Fibroblast of pulmonary artery (primary cell): ENCODE measurements around the gene DPYD.
"Not testable (repeated sequence)": the region's sequence is repeated elsewhere in the genome, so short reads cannot be mapped to it uniquely, and the experiment has no call there.

Source experiments
- DNase-seq: peaks from one replicate; pipeline ENCODE4 v3.0.0-alpha.2; 2010; ENCODE audit warnings: low read depth
- H3K4me3 ChIP-seq: replicated peaks from 2 replicates; pipeline ENCODE4 v1.5.1; 2011; ENCODE audit warnings: low read depth, mild to moderate bottlenecking, control low read depth, low read length, moderate library complexity
- TF ChIP-seq, protein P1 (sequence below): IDR thresholded peaks from 2 replicates; pipeline ENCODE4 v1.5.1; 2011; ENCODE audit warnings: mild to moderate bottlenecking, control low read depth, low read length, inconsistent platforms; ENCODE audit errors: missing control alignments

DPYD gene

DNA sequence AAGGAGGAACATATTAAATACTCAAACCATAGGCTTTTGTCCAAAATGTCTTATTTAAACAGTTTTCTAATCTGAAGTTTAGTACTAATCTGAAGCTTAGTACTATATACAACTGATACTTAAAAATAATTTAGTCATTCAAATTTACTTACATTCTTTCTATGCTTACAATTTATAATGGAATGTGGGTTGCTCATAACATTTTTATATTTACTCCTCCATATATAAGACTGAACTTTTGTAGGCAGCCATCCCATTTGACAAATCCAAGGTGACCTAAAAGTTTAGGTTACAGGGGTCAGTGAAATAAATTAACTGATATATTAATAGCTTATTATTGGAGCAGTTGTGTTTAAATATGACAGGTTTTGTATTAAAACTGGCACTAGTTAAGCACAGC lies 570.6 kb downstream of the DPYD start:
- no peak overlapping the region for H3K4me3 ChIP-seq
- DNase-seq = no peak
- TF ChIP-seq, protein P1, sequence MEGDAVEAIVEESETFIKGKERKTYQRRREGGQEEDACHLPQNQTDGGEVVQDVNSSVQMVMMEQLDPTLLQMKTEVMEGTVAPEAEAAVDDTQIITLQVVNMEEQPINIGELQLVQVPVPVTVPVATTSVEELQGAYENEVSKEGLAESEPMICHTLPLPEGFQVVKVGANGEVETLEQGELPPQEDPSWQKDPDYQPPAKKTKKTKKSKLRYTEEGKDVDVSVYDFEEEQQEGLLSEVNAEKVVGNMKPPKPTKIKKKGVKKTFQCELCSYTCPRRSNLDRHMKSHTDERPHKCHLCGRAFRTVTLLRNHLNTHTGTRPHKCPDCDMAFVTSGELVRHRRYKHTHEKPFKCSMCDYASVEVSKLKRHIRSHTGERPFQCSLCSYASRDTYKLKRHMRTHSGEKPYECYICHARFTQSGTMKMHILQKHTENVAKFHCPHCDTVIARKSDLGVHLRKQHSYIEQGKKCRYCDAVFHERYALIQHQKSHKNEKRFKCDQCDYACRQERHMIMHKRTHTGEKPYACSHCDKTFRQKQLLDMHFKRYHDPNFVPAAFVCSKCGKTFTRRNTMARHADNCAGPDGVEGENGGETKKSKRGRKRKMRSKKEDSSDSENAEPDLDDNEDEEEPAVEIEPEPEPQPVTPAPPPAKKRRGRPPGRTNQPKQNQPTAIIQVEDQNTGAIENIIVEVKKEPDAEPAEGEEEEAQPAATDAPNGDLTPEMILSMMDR = no peak

DNA sequence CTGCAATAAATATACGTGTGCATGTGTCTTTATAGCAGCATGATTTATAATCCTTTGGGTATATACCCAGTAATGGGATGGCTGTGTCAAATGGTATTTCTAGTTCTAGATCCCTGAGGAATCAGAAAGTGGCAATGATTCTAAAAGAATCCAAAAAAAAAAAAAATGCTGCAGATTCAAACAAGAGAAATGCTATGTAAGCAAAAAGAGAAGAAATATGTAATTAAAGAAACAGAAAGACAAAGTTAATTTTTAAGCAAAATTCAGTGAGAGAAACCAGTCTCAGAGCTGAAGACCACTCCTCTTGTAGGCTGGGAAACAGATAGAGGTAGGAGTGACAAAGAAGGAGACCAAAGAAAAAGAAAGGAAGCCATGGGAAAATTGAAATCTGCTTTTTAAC lies 571.0 kb downstream of the DPYD start:
- not testable (repeated sequence) for H3K4me3 ChIP-seq, DNase-seq

DNA sequence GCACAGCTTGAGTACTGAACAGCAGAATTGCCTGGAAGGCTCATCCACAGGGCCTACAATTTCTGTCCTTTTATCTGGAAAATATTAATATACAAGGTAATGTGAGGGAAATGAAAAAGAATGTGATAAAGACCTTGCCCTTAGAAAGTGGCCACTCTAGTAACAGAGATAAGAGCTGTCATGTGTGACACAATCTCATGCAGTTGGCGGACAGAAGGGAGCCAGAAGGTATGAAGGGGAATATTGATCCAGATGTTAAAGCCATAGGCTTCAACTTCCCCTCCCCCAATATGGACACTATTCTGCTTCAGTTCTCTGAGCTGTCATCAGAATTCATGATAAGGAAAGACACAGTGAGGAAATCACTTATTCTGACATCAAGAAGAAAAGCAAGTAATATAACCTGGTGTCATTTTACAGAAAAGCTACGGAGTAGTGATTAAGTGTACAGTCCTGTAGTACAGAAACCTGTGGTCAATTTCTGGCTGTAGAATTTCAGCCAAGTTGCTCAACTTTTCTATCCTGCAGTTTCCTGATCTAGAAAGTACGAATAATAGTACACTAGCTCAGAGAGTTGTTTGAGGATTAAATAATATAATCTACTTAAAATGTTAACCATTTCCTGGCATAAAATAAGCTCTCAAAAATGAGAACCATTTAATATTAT lies 572.1 kb downstream of the DPYD start:
- no peak overlapping the region for H3K4me3 ChIP-seq
- DNase-seq = peak; percentile 74
- TF ChIP-seq, protein P1 = no peak

DNA sequence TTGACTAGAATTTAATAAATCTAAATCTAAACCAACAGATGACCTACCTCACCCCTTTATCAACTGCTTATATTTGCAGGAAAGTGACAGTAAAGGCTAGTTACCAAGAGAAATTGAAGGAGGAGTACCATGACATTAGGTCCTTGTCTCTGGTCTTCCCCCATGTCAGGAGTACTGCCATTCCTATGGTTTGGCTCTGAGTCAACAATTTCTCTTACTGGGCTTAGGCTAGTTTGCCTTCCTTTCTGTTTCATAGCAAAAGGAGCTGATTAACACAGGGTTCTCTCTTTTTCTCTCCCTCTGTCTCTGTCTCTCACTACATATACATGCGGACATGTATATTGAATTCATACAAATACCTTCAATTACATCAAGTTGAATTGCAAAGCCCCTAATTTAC lies 579.9 kb downstream of the DPYD start:
- TF ChIP-seq, protein P1 = no peak

DNA sequence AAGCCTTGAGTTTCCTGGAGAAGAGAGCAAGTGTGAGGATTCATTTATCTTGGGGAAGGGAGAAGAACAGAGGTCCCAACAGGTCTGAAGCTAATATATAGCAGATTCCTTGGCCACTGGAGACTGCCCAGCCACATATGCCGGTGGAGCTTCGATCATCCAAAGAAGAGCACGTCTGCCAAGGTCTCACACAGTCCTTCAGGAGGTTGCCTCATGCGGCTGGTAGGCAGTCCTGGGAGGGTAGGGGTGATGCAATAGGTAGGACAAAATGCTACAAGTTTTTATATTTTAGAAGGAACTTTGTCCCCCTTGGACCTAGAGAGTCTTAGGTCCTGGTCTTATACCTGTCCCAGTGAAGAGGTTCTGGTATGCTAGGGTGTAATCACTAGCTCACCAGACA lies 582.5 kb downstream of the DPYD start:
- H3K4me3 ChIP-seq = no peak overlapping the region
- TF ChIP-seq, protein P1 = no peak
- no peak for DNase-seq

More for the DNA sequence above, 579.9 kb downstream of the DPYD start:
- DNase-seq = peak; percentile 80
- no peak overlapping the region for H3K4me3 ChIP-seq

DNA sequence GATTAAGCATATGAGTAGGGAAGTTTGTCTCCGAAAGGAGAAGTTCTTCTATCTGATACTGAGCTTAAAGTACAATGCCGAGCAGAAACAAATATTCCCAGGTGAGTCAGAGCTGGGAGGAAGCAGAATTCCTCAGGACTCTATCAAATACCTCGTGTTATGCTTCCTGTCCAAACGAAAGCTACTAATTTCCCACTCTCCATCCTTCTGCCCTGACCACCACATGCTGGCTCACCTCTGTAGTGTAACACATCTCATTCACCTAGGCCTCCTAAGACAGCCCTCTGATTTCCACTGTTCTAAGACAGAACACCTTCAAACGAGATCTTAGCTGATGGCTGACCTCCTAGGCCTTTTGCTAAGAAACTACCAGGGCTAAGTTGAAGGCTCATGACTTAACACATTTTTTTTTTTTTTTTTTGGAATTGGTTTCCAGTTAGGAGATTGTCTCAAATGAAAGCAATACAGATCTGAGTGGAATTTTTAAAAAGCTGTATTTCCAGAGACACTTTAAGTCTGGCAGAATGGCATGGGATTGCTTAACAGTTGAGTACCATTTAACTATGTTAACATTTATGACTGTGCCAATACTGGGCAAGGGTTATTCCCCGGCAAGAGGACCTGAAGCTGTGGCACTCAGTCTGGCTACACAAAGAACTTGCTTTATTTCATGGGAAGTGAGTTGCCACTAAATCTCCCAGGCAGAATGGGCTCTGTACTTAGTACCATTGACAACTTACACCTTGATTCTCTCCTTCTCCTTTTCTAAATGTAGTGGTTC lies 583.4 kb downstream of the DPYD start:
- TF ChIP-seq, protein P1 = no peak
- peak; percentile 26 for DNase-seq
- no peak overlapping the region for H3K4me3 ChIP-seq

DNA sequence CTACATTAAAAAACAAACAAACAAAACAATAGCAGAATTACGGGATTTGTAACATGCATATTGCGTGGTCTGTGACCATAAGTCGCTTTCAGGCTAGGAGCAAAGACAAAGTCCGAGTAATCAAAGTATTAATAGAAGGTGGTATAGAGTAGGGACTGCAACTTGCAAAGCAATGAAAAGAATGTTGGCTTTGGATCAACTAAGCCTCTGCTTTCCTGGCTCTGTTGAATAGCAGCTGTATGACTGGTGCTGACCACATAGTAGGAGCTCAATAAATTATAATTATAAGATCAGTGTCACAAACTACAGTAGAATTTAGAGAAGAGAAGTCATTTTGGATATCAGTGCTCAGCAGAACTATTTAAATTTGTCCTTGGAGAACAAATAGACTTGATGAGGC lies 586.4 kb downstream of the DPYD start:
- DNase-seq = peak; percentile 74
- H3K4me3 ChIP-seq = no peak overlapping the region
- TF ChIP-seq, protein P1 = no peak
